Neuron (in vitro differentiated cells): ENCODE data around the gene PRPF19.

Experiments used
- H2AFZ ChIP-seq: one replicate; pipeline ENCODE4 v1.6.1; 2013; ENCODE audit warnings: low read depth, mild to moderate bottlenecking, inconsistent platforms, low read length, moderate library complexity
- H3K27me3 ChIP-seq: one replicate; pipeline ENCODE4 v1.6.1; 2013; ENCODE audit warnings: low read length; ENCODE audit not compliant: insufficient read depth
- H3K36me3 ChIP-seq: one replicate; pipeline ENCODE4 v1.6.1; 2013; ENCODE audit warnings: low read length; ENCODE audit not compliant: insufficient read depth
- H3K4me1 ChIP-seq: one replicate; pipeline ENCODE4 v1.6.1; 2013; ENCODE audit warnings: low read length; ENCODE audit not compliant: insufficient read depth
- H3K4me3 ChIP-seq: 2 replicates; pipeline ENCODE4 v1.5.1; 2013; ENCODE audit warnings: mild to moderate bottlenecking, low read length, moderate library complexity
- H3K9me3 ChIP-seq: one replicate; pipeline ENCODE4 v1.6.1; 2013; ENCODE audit warnings: low read length

Gene PRPF19

GRCh38 chr11:60858236-60858635, 48.1 kb downstream of the PRPF19 start:
- H3K36me3 ChIP-seq: no peaks in the 10 kb centered on the region
- no peak overlapping the region for H3K4me3 ChIP-seq
- no peaks in the 10 kb centered on the region for H3K9me3 ChIP-seq
- no peaks in the 10 kb centered on the region for H3K4me1 ChIP-seq
- no peaks in the 10 kb centered on the region for H3K27me3 ChIP-seq
- no peak overlapping the region for H2AFZ ChIP-seq

GRCh38 chr11:60857378-60858232, 48.8 kb downstream of the PRPF19 start:
- H3K27me3 ChIP-seq: no peaks in the 10 kb centered on the region
- H2AFZ ChIP-seq: no peak overlapping the region
- H3K9me3 ChIP-seq: no peaks in the 10 kb centered on the region
- no peaks in the 10 kb centered on the region for H3K4me1 ChIP-seq
- H3K4me3 ChIP-seq: no peak overlapping the region
- no peaks in the 10 kb centered on the region for H3K36me3 ChIP-seq

- peaks cover 8% of the 10 kb centered on the region for H3K36me3 ChIP-seq
These were observed 50.4 kb downstream of the PRPF19 start, which contains the start of gene PTGDR2 for GRCh38 chr11:60855726-60856633. Gene PTGDR2, minus strand, starts transcription at chr11:60855950. Its CDS starts 2,228 bp downstream, at chr11:60853722.

GRCh38 chr11:60854847-60855725, 51.3 kb downstream of the PRPF19 start:
- Histone ChIP-seq H3K4me3 (no peak overlapping the region), H3K36me3 (peaks cover 17% of the 10 kb centered on the region), H3K9me3 (no peaks in the 10 kb centered on the region), H3K27me3 (no peaks in the 10 kb centered on the region), H3K4me1 (no peaks in the 10 kb centered on the region), H2AFZ (no peak overlapping the region)

More at GRCh38 chr11:60855726-60856633, 50.4 kb downstream of the PRPF19 start, which contains the start of gene PTGDR2:
- Histone ChIP-seq H2AFZ (no peak within 1 kb of the TSS), H3K4me1 (no peaks in the 10 kb centered on the region), H3K4me3 (no peak within 1 kb of the TSS), H3K27me3 (no peaks in the 10 kb centered on the region), H3K9me3 (no peaks in the 10 kb centered on the region)

- Histone ChIP-seq H3K4me3 (no peak overlapping the region), H3K36me3 (peaks cover 20% of the 10 kb centered on the region), H3K9me3 (no peaks in the 10 kb centered on the region), H3K27me3 (no peaks in the 10 kb centered on the region), H2AFZ (no peak overlapping the region), H3K4me1 (no peaks in the 10 kb centered on the region)
These were observed 52.1 kb downstream of the PRPF19 start for GRCh38 chr11:60854140-60854846.

- H2AFZ ChIP-seq: no peak overlapping the region
- no peak overlapping the region for H3K4me3 ChIP-seq
- H3K36me3 ChIP-seq: peaks cover 23% of the 10 kb centered on the region
- no peaks in the 10 kb centered on the region for H3K9me3 ChIP-seq
- no peaks in the 10 kb centered on the region for H3K4me1 ChIP-seq
- H3K27me3 ChIP-seq: no peaks in the 10 kb centered on the region
These were observed 53.1 kb downstream of the PRPF19 start for GRCh38 chr11:60852982-60853950.

GRCh38 chr11:60852117-60852981, 54.0 kb downstream of the PRPF19 start:
- Histone ChIP-seq H3K27me3 (no peaks in the 10 kb centered on the region), H3K4me1 (no peaks in the 10 kb centered on the region), H3K4me3 (no peak overlapping the region), H2AFZ (no peak overlapping the region), H3K9me3 (no peaks in the 10 kb centered on the region), H3K36me3 (peaks cover 25% of the 10 kb centered on the region)

- H3K27me3 ChIP-seq: no peaks in the 10 kb centered on the region
- peaks cover 25% of the 10 kb centered on the region for H3K36me3 ChIP-seq
- H2AFZ ChIP-seq: no peak overlapping the region
- H3K4me3 ChIP-seq: no peak overlapping the region
- H3K9me3 ChIP-seq: no peaks in the 10 kb centered on the region
- H3K4me1 ChIP-seq: no peaks in the 10 kb centered on the region
These were observed 54.9 kb downstream of the PRPF19 start for GRCh38 chr11:60851327-60852104.

GRCh38 chr11:60849641-60850520, 56.5 kb downstream of the PRPF19 start:
- Histone ChIP-seq H3K4me3 (no peak overlapping the region), H3K4me1 (peaks cover 7% of the 10 kb centered on the region), H3K27me3 (no peaks in the 10 kb centered on the region), H2AFZ (no peak overlapping the region), H3K9me3 (no peaks in the 10 kb centered on the region), H3K36me3 (peaks cover 25% of the 10 kb centered on the region)
